Endometrial microvascular endothelial cells (primary cell): ENCODE measurements around the gene CFAP161. TPM values are rescaled to one million over a fixed set of nuclear protein-coding genes. Genes with fewer than 3 reads are reported as not detected.

Source experiments
- in situ Hi-C: cut with HindIII; loops from 2 replicates; pipeline ENCODE4 v1.10.0; 2017; ENCODE audit warnings: low sequenced_read_pairs, low pct_unique_long_range_greater_than_20kb; ENCODE audit errors: inconsistent ontology term
- total RNA-seq: library from RNA; depleted of rRNA; stranded (reverse); fragments of >200 nt; gene quantifications from one replicate; pipeline ENCODE4 v1.2.3, GENCODE V29; 2015; ENCODE audit errors: inconsistent ontology term

Gene CFAP161
- 1.2 TPM for total RNA-seq

DNA sequence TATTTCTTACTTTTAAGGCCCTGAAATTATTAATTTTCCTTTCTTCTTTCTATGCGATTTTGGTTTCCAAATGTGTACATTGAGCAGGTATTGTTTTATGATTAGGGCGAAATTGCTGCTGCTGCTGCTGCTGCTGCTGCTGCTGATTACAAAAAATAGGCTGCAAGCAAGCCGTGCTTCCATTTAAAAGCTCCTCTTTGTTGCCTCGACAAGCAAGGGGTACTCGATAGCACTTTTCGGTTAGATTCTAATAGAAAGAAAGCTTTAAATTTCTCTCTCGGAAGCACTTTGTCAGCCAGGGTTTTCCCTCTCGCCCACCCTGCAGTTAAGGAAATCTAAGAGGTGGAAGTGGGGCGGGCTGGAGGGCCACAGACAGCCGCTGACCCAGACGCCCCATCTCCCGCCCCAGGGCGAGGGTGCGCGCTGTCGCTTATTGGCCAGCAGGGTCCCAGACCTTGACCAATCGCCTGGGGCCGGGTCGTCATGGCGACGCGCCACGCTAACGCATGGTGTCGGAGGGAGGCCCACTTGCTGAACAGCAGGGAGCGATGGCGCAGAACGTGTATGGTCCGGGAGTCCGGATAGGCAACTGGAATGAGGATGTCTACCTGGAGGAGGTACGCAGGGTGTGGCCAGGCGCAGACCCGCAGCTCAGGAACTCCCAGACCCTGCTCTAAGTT lies at the start of gene CFAP161:
Gene CFAP161 (plus strand): TSS at position 489 of the 680 bp plus-strand sequence. CDS start 60 bp downstream, at position 549.
- in situ Hi-C loops = no loop called here

DNA sequence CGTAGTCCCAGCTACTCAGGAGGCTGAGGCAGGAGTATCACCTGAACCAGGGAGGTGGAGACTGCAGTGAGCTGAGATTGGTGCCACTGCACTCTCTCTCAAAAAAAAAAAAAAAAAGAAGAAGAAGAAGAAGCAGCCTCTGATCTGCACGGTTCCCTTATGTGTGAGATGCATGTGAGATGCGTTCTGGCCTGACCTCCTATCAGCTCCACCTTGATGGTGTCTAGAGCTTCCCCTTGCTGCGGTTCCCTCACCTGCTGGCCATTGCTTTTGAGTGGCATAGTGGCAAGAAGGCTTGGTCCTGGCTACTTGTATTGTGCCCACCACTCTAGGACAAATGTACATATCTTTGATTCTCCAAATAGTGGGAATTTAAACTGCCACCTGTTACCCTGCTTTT lies 49.4 kb upstream of the CFAP161 start:
- in situ Hi-C loops = no loop called here

DNA sequence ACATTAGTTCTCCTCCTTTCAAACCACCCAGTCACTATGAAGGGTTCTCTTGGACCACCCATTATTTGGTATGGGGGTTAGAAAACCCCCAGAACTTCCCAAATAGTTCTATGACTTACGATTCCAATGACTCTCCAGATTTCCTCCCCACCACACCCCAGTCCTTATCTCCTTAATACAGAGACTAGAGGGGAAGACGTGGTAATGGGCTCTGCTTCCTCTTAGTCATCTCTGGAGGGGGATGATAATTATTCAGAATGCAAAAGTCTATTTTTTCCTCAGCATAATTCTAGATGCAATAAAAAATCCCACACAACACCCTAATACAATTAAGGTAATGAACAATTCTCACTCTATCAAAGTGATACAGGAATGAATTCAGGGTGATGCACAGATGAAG lies 48.9 kb upstream of the CFAP161 start:
- in situ Hi-C loops = no loop called here

DNA sequence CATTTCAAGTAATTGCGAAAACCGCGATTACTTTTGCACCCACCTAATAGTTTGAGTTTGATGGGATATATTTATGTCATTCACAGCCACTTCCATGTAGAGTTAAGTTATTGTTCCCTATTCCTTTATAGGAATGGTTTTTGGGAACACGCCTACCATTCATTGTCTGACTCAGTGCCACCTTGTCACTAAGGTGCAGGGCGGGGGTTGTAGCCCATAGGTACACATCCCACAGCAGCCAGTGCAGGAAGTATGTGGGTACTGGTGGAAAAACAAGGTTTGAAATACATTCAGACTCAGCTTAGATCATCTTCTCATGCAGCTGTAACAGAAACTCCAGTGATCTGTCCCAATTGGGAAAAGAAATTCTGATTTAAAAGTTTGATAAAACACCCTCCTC lies 48.2 kb upstream of the CFAP161 start:
- in situ Hi-C loops = no loop called here

GRCh38 chr15:81087066-81087465 lies 47.0 kb upstream of the CFAP161 start:
- in situ Hi-C loops = no loop called here

GRCh38 chr15:81087694-81088093 lies 46.4 kb upstream of the CFAP161 start:
- in situ Hi-C loops = no loop called here

DNA sequence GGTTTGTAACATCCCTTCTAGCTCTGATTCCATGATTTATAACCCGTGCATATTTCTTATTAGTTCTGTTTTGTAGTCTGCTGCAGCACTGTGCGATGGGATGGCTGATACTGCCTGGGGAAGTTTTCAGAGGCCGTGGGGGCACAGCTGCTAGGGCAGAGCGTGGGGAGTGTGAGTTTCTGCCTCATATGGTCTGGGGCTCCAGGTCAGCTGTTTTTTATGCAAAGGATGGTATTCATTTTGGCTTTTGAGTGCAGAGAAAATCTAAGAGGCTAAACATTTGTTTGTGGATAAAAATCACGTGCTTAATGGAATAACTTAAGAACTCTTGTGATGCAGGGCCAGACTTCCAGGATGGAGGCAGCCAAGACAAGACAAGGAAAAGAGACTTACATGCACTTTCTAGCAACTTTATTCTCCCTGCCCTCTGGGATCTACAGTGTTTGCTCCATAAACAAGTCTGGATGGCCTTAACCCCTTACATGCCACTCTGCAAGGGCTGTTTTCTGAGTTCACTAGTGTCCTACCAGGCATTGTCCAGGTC lies 45.5 kb upstream of the CFAP161 start:
- in situ Hi-C loops = no loop called here

DNA sequence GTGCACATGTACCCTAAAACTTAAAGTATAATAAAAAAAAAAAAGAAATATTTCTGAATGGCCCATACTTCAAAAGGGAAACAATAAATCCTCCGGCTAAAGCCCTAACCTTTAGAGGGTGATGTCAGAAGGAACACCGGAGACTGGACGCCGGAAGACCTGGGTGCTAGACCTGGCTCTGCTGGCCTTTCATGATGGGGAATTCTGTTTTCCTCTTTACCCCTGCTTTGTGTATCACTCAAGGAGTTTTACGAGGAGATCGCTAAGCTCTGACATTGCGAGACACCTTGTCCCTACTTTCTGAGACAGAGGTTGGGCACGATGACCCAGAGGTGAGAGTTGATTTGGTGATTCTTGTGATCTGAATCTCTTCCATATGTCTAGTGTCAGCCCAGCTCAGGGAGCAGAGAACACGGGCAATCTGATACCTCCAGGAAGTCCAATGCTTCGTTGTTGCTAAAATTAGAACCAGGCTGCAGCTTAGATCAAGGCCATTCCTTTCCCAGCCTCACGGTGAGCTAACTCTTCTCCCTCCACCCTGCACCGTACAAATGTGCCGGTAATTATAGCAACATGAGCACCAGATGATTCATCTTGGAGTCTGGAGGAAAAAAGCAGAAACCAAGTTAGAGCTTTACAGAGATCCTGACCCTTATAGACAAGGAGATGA lies 42.0 kb upstream of the CFAP161 start:
- in situ Hi-C loops = no loop called here

GRCh38 chr15:81092559-81092902 lies 41.5 kb upstream of the CFAP161 start:
- in situ Hi-C loops = no loop called here

DNA sequence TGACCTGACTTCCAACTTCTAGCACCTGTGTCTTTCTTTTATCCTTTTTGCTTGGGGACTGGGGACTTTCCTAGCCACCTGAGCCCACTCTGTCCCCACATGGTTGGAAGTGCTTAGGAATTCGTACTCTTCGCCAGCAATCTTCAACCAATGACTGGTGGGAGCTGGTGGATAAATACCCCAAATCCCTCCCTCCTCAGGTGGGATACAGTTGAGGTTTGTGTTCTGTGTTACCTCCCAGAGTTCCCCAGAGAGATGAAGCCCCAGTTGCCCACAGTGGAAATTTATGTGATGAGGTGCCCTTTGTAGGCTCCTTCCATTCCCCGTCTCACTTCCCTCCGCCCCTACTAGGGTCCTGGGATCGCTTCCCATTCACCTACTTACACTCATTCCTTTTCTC lies 40.1 kb upstream of the CFAP161 start:
- in situ Hi-C loops = no loop called here

GRCh38 chr15:81095690-81096365 lies 38.2 kb upstream of the CFAP161 start:
- in situ Hi-C loops = no loop called here

DNA sequence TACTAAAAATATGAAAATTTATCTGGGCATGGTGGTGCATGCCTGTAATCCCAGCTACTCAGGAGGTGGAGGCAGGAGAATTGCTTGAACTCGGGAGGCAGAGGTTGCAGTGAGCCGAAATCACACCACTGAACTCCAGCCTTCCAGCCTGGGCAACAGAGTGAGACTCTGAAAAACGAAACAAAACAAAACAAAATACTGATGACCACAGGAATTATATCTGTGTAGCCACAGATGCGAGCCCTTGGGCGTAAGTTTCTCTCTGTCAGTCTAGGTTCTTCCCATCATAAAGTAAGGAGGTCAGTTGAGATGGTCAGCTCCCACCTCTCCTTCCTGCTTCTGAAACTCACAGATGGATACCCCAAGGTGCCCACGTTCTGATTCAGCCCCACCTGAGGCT lies 37.7 kb upstream of the CFAP161 start:
- in situ Hi-C loops = no loop called here

GRCh38 chr15:81097116-81097889 lies 36.8 kb upstream of the CFAP161 start:
- in situ Hi-C loops = no loop called here

DNA sequence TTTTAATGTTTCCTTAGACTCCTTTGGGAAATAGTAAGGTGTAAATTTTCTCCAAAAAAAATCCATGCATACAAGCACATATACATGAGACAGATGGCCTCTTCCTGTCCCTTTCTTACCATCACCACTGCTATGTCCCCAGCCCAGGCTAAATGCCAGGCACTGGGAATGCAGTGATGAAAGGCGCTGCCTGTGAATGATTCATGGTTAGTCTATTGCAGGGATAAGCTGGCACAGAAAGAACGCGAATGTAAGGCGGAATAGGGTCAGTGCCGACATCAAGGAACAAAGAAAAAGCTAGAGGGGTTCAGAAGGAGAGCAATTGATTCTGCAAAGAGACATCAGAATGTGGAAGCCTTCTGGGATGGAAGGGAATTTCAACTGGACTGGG lies 36.2 kb upstream of the CFAP161 start:
- in situ Hi-C loops = no loop called here

DNA sequence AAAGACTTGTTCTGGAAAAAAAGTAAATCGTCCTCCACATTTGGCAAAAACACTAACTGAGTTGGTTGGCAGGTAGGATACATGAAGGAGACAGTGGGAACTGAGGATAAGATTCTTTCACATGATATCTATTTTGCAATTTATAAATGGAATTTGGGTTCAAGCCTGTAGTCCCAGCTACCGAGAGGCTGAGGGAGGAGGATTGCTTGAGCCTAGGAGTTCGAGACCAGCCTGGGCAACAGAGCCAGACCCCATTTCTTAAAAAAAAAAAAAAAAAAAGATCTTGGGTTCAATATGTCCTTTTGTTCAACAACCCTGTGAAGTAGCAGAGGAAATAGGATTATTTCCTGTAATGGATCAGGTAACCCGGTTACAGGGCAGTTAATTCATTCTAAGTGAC lies 35.7 kb upstream of the CFAP161 start:
- in situ Hi-C loops = no loop called here

DNA sequence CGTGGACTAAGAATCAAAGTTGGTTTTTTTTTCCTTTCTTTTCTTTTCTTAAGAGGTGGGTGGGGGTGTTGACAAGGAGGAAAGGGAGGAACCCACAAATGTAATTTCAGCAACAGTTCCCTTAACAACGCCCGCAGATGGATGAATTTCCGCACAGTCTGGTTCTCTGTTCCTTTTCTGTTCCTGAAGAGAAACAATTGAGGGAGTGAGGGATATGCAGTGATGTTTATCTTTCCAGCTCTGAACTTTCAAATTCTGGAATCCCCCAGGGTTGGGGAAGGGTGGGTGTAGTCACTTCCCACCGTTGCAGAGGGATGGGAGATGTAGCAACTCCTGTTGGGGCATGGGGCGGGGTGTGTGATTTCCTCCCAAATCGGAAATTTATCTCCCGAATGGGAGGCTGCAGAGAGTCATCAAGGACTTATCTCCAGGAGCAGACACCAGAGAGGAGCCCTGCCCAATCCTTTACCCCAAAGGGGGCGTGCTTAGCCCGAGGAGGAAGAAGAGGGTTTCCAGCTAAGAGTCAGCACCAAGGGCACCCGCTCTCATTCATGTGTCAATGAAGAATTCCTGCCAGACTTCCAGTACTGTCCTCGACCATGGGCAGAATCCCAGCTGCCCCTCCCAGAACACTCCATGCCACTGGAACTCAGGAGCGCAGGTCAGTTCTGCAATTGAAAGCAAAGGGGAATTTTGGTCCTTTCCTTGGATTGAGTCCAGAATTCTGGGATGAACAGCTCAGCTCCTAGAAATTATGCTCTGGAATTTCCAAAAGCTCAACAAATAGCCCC lies 35.0 kb upstream of the CFAP161 start:
- in situ Hi-C loops = no loop called here

DNA sequence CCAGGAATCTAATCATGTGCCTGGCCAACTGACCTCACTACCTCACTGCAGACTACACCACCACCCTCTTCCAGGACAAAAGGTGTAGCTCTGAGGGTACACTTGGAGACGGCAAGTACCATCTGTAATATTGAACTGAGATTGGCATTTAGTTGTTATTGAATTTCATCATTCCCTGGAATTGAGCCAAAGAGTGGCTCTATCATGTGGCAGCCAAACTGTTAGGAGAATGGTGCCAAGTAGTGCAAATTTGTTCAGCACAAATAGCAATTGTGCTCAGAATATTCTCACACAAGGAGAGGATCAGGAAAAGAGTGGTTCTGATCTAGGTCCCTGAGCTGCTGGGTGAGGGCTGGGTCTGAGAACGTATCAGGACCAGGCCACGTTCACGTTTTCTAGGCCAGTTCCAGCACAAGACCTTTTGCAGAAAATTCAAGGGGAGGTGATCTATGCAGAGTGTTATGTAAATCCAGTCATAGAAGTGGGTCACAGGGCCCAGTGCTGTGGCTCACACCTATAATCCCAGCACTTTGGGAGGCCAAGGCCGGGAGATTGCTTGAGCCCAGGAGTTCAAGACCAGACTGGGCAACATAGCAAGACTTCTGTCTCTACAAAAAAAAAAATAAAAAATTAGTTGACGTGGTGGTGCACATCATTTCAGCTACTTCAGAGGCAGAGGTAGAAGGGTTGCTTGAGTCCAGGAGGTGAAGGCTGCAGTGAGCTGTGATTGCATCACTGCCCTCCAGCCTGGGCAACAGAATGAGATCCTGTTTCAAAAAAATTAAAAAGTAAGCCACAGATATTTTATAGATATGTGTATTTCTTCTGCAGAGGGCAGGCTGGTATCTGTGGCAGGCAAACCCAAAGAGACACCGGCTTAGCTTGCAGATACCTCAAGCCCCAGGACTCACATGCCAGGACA lies 31.9 kb upstream of the CFAP161 start:
- in situ Hi-C loops = no loop called here

- in situ Hi-C loops = no loop called here
These were observed 30.2 kb upstream of the CFAP161 start for GRCh38 chr15:81103857-81104256.
